Fibroblast of lung (primary cell): ENCODE measurements around the gene DUSP1. TPM values are rescaled to one million over a fixed set of nuclear protein-coding genes. Genes with fewer than 3 reads are reported as not detected.
A peak's percentile ranks its signal among the peaks of the same experiment; 100 is the strongest.

Experiments used
- DNase-seq, 2 donors: peaks; one replicate each; pipeline versions ENCODE4 v3.0.0 to v3.0.0-alpha.2; 2010; ENCODE audit warnings: low read depth in 2 of 2
- H2AFZ ChIP-seq: 2 replicates; pipeline ENCODE4 v1.5.1; 2012; ENCODE audit warnings: low read length, control low read depth, inconsistent platforms
- H3K27ac ChIP-seq: 2 replicates; pipeline ENCODE4 v1.5.1; 2011; ENCODE audit warnings: low read length, control low read depth; ENCODE audit not compliant: insufficient read depth
- H3K27me3 ChIP-seq: 2 replicates; pipeline ENCODE4 v1.5.1; 2011; ENCODE audit warnings: mild to moderate bottlenecking, low read length; ENCODE audit not compliant: control insufficient read depth, insufficient read depth
- H3K36me3 ChIP-seq: 2 replicates; pipeline ENCODE4 v1.5.1; 2011; ENCODE audit warnings: low read length; ENCODE audit not compliant: control insufficient read depth, insufficient read depth
- H3K4me1 ChIP-seq: 2 replicates; pipeline ENCODE4 v1.5.1; 2011; ENCODE audit warnings: low read length; ENCODE audit not compliant: control insufficient read depth, insufficient read depth; ENCODE audit errors: extremely low read depth
- H3K4me2 ChIP-seq: 2 replicates; pipeline ENCODE4 v1.5.1; 2011; ENCODE audit warnings: low read length, control low read depth; ENCODE audit not compliant: insufficient read depth; ENCODE audit errors: extremely low read depth
- H3K4me3 ChIP-seq, 4 experiments: fragments of 200-600 bp in 1 of 4; sonication (generic) in 1 of 4; replicated peaks in 1 of 4; 2 replicates each; pipeline ENCODE4 v1.5.1; 2011 to 2016; ENCODE audit warnings: low read length in 4 of 4, low read depth in 3 of 4, mild to moderate bottlenecking in 3 of 4, control low read depth in 2 of 4, inconsistent platforms in 1 of 4, mixed read lengths in 1 of 4; ENCODE audit not compliant: insufficient read depth in 1 of 4; ENCODE audit errors: control extremely low read depth in 1 of 4
- H3K79me2 ChIP-seq: 2 replicates; pipeline ENCODE4 v1.5.1; 2012; ENCODE audit warnings: mild to moderate bottlenecking, low read length, inconsistent platforms; ENCODE audit not compliant: control insufficient read depth, insufficient read depth
- H3K9ac ChIP-seq: 2 replicates; pipeline ENCODE4 v1.5.1; 2011; ENCODE audit warnings: mild to moderate bottlenecking, low read length, control low read depth; ENCODE audit not compliant: insufficient read depth
- H3K9me3 ChIP-seq: 2 replicates; pipeline ENCODE4 v1.5.1; 2012; ENCODE audit warnings: low read depth, low read length; ENCODE audit not compliant: control insufficient read depth, insufficient read depth
- H4K20me1 ChIP-seq: 2 replicates; pipeline ENCODE4 v1.5.1; 2011; ENCODE audit warnings: low read length; ENCODE audit not compliant: control insufficient read depth, insufficient read depth; ENCODE audit errors: extremely low read depth
- CTCF ChIP-seq, 2 donors: IDR thresholded peaks in 1 of 2; conservative IDR thresholded peaks in 1 of 2; 1 replicate in 1 of 2; 2 replicates in 1 of 2; pipeline ENCODE4 v1.5.1; 2011 to 2012; ENCODE audit warnings: low read length in 2 of 2, control low read depth in 1 of 2, inconsistent platforms in 1 of 2, low read depth in 1 of 2, mild to moderate bottlenecking in 1 of 2
- EZH2 ChIP-seq: IDR thresholded peaks from 2 replicates; pipeline ENCODE4 v1.5.1; 2012; ENCODE audit warnings: low read length, control low read depth, mild to moderate bottlenecking; ENCODE audit errors: missing control alignments
- polyA plus RNA-seq, 2 donors: library from polyadenylated mRNA; depleted of rRNA in 1 of 2; stranded (reverse) in 1 of 2; unstranded in 1 of 2; fragments of >200 nt; gene quantifications; 2 replicates each; pipeline ENCODE4 v1.2.1, GENCODE V29; 2011 to 2012; ENCODE audit warnings: missing spikeins in 1 of 2
- total RNA-seq: library from RNA; depleted of rRNA; stranded (reverse); fragments of >200 nt; gene quantifications from 2 replicates; pipeline ENCODE4 v1.2.1, GENCODE V29; 2014

Gene DUSP1
- total and polyA plus RNA-seq, 2 donors (not counting 1 experiment from before 2014, with no cell fraction given) = 121 to 148 TPM

GRCh38 chr5:172807766-172808311, 36.8 kb upstream of the DUSP1 start:
- DNase-seq = no peak
- no peak for TF ChIP-seq CTCF (conservative IDR thresholded peaks at IDR 0.05 in 1 of 2, IDR thresholded peaks at IDR 0.05 in 1 of 2; ENCODE audit: low read depth in 1 of 2, low read length in 2 of 2)
- TF ChIP-seq EZH2 = no peak
- no peaks in the 10 kb centered on the region for H3K27me3 ChIP-seq
- no peaks in the 10 kb centered on the region for H3K79me2 ChIP-seq
- peak overlapping the region; percentile 85 for H3K27ac ChIP-seq
- H3K36me3 ChIP-seq = no peaks in the 10 kb centered on the region
- H3K9ac ChIP-seq = no peak overlapping the region
- H3K4me2 ChIP-seq = no peak overlapping the region
- peaks cover 5% of the 10 kb centered on the region for H3K4me1 ChIP-seq
- H2AFZ ChIP-seq = no peak overlapping the region
- H4K20me1 ChIP-seq = no peaks in the 10 kb centered on the region
- H3K4me3 ChIP-seq = no peak overlapping the region
- no peaks in the 10 kb centered on the region for H3K9me3 ChIP-seq

GRCh38 chr5:172806897-172807672, 36.1 kb upstream of the DUSP1 start:
- Histone ChIP-seq H3K4me3 (peak overlapping the region in 1 of 4 experiments; percentile 7), H3K9ac (peak overlapping the region; percentile 41), H3K27ac (peak overlapping the region; percentile 85), H3K79me2 (no peaks in the 10 kb centered on the region), H3K4me1 (peaks cover 12% of the 10 kb centered on the region), H3K9me3 (no peaks in the 10 kb centered on the region), H3K36me3 (no peaks in the 10 kb centered on the region), H3K4me2 (peak overlapping the region; percentile 66), H4K20me1 (no peaks in the 10 kb centered on the region), H3K27me3 (no peaks in the 10 kb centered on the region), H2AFZ (no peak overlapping the region)
- TF ChIP-seq CTCF (conservative IDR thresholded peaks at IDR 0.05 in 1 of 2, IDR thresholded peaks at IDR 0.05 in 1 of 2; ENCODE audit: low read depth in 1 of 2, low read length in 2 of 2) (no peak), EZH2 (no peak)
- DNase-seq = peak; percentile 89 to 90

- Histone ChIP-seq H3K4me1 (peaks cover 20% of the 10 kb centered on the region), H3K27me3 (no peaks in the 10 kb centered on the region), H2AFZ (no peak overlapping the region), H3K79me2 (no peaks in the 10 kb centered on the region), H3K9me3 (no peaks in the 10 kb centered on the region), H3K36me3 (no peaks in the 10 kb centered on the region), H3K9ac (no peak overlapping the region), H4K20me1 (no peaks in the 10 kb centered on the region), H3K4me2 (no peak overlapping the region), H3K4me3 (no peak overlapping the region), H3K27ac (no peak overlapping the region)
- TF ChIP-seq EZH2 = no peak
- TF ChIP-seq CTCF (conservative IDR thresholded peaks at IDR 0.05 in 1 of 2, IDR thresholded peaks at IDR 0.05 in 1 of 2; ENCODE audit: low read depth in 1 of 2, low read length in 2 of 2) = no peak
- DNase-seq = no peak
Measured at GRCh38 chr5:172805736-172806255, 34.8 kb upstream of the DUSP1 start.
